Stimulated activated naive CD8-positive, alpha-beta T cell treated with anti-CD3 and anti-CD28 coated beads, Interleukin-15, Interleukin-2, amounts not matched to agents 100 U/mL and 50 U/mL, for 24 hours (primary cell): ENCODE data around the gene PKP1.

Experiments
- ATAC-seq: fragments of 150-1000 bp; cut with Tn5 transposase; one replicate; pipeline ENCODE4 v1.10.0; 2021
- DNase-seq: peaks from one replicate; pipeline ENCODE4 v3.0.0; 2021

Gene PKP1

DNA sequence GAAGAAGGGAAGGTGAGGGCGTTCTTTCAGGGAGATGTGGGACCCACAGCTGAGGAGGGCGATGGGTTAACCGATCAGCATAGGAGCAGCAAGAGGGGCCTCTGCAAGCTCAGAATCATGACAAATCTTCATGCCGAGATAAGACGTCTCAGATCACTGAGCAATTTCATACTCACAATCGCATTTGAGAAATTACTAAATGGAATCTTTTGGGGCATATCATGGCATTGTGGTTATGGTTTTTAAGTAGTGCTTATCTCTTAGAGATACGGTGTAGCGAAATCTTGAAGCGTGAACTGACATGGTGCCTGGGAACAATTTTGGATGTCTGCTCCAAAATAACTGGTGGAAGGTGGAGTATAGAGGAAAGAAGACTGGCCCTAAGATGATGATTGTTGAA is 88.0 kb downstream of the PKP1 start:
- ATAC-seq: no peak
- DNase-seq: no peak

DNA sequence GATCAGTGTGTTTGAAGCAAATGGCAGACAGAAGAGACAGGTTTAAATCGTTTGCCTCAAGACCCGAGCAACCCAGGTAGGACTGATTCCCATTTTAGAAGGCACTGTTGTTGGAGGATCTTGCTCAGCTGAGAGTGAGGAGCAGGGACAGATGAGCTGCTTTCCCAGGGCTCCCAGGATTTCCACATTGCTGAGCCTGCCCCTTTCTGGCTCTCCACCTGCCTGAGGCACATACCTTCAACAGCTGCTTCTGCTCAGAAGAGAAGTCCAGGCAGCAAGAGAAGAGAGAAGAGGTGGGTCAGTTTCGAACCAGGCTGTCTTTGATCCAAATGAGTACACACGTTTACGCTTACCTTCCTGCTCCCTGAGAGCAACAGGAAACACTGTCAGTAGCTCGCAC is 88.5 kb downstream of the PKP1 start:
- ATAC-seq (no peak), DNase-seq (no peak)

DNA sequence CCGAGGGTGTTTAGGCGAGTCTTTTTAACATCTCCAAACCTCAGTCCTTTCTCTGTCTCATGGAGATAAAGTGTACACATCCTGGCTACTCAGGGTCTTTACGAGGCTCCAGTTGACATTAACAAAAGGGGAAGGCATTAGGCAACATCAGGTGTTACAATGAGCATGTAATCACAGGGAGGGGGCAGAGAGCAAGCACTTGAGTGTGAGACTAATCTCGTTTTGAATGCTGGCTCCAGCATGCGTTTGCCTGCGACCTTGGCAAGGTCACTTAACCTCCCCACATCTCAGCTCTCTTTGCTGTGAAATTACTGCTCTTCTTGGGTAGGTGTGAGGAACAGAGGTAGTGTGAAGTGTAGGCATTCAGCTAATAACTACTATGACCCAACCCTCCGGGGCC is 91.1 kb downstream of the PKP1 start:
- no peak for ATAC-seq
- no peak for DNase-seq

DNA sequence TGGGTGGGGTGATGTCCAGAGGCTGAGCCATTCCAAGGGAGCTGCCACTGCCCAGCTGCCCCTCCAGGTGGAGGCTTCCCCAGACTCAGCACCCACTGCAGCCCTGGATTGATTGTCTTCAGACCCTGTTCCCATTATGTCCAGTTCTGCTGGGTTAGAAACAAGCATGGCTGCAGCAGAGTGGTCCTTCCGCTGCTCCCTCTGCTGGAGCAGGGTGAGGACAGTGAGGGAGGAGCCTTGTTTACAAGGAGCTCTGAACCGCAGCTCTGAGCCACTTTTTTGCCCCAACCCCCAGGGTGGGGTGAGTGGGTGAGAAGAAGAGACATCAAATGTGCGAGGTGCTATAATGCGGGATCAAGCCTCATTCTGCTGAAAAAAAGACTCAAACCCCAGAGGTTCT is 91.9 kb downstream of the PKP1 start:
- no peak for DNase-seq
- ATAC-seq: no peak

GRCh38 chr1:201376107-201376463 is 92.8 kb downstream of the PKP1 start:
- no peak for DNase-seq
- ATAC-seq: no peak

- DNase-seq (peak; percentile 26), ATAC-seq (no peak)
Observed at GRCh38 chr1:201376464-201377374, 93.4 kb downstream of the PKP1 start.

DNA sequence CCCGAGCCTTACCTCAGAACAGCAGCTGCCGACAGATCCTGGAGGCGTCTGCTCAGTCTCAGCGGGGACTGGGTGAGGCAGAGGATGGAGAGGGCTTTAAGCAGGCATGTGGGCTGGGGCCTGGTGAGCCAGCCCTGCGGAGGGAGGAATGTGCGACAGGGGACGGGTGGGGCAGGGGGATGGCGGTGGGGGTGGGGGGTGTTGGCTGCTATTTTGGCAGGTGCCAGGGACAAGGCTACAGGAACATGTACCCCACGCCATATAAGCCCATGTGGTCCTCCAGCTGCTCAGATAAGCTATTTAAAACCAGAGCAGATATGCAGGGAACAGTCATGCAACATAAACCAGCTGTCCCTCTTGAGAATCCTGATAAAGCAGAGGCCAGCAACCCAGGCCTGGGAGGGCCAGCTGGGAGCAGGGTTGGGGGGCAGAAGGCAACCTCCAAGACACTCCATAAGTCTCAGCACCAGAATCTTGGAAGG is 94.3 kb downstream of the PKP1 start, which contains the start of gene TNNT2:
TSS of gene TNNT2 (minus strand) at position 70 of the 482 bp plus-strand sequence. CDS start 4,426 bp downstream, outside the sequence.
- DNase-seq (no peak), ATAC-seq (no peak)

DNA sequence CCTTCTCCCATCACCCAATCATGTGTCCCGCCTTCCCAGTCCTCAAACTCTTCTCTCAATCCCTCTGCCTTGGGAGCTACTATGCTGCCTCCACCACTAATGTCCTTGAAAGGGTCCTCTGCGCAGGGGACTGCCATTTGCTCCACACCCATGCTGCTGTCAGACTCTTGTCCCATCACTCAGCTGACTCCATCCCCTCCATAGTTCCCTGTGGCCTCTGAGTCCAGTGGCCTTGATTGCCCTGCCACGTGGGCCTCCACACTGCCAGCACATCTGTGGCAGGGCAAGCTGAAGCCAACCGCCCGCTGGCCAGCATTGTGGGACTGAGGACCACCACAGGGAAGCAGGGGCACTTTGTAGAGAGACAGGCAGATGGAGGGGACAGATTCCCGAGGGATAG is 95.5 kb downstream of the PKP1 start:
- ATAC-seq (no peak), DNase-seq (no peak)

DNA sequence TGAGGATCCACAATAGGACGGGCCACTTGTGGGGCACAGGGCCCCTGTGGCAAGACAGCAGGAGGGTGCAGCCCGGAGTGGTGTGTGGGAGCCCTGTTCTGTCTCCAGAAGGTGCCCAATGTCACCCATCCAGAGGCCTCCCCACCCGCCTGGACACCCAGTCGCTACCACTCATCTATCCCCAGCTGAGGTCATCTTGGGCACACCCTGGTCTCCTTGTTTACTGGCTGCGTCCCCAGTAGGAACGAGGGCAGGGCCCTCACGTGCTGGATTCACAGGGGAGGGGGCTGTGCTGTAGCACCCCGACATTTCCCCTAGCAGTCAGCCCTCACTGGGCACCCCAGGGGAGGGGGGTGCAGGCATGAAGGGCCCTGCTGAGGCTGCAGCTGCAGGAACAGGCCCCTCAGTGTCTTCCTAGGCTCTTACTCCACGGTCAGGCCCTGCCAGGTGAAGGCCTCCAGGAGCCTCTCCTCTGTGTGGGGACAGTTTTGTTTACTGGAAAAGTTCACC is 96.5 kb downstream of the PKP1 start:
- ATAC-seq (no peak), DNase-seq (no peak)

GRCh38 chr1:201381130-201381529 is 97.8 kb downstream of the PKP1 start:
- DNase-seq (no peak), ATAC-seq (no peak)
